ENCODE measurements around the gene SFMBT1. TPM values are rescaled to one million over a fixed set of nuclear protein-coding genes. Genes with fewer than 3 reads are reported as not detected.

The SFMBT1 gene
- polyA plus RNA-seq, 1 of the 3 experiments (the other 2 are of a cell fraction): 0.72 TPM

GRCh38 chr3:52896151-52896550 is 149.7 kb downstream of the SFMBT1 start:
- Histone ChIP-seq H3K27ac (ENCODE audit: low read depth in 2 of 2, low read length in 1 of 2) (no peak overlapping the region), H3K9me3 (no peaks in the 10 kb centered on the region), H2AFZ (ENCODE audit: low read depth) (no peak overlapping the region; the same call in 1 of the 2 replicates), H3K9ac (no peak overlapping the region), H3K4me3 (ENCODE audit: low read depth in 2 of 2, low read length in 1 of 2) (peak overlapping the region; percentile 83 to 95; a peak in 3 of 4 replicates), H3K79me2 (ENCODE audit: insufficient read depth) (peaks cover 24% of the 10 kb centered on the region; the same call in 1 of the 2 replicates), H4K20me1 (ENCODE audit: insufficient read depth) (no peaks in the 10 kb centered on the region), H3K36me3 (replicated peaks in 1 of 2; ENCODE audit: control insufficient read depth in 1 of 2, insufficient read depth in 2 of 2, low read length in 1 of 2) (peaks cover 0 to 3% of the 10 kb centered on the region in 2 experiments), H3F3A (replicated peaks; ENCODE audit: insufficient read depth) (no peaks in the 10 kb centered on the region), H3K9me2 (no peaks in the 10 kb centered on the region), H3K4me1 (ENCODE audit: control insufficient read depth in 1 of 2, insufficient read depth in 2 of 2, low read depth in 1 of 2, low read length in 1 of 2) (peaks cover 0 to 34% of the 10 kb centered on the region in 2 experiments; a peak in 2 of 4 replicates), H3K27me3 (ENCODE audit: insufficient read depth) (no peaks in the 10 kb centered on the region), H3K4me2 (peak overlapping the region; percentile 95)
- no peak for DNase-seq
- POLR2A ChIA-PET: no interaction called here
- WGBS (ENCODE audit: low lambda C conversion rate): 47% methylated on average over 3 of the region's 3 CpGs
- CTCF ChIA-PET: interaction anchor here (0.9 to 1.9 kb wide), 3 partner anchors 11 to 218 kb away, joined by 3 to 10 read pairs (median 4); no protein-coding TSS in a partner anchor
- TF ChIP-seq FOXM1 (IDR thresholded peaks at IDR 0.05; ENCODE audit: low read depth): no peak
- TF ChIP-seq GATA2 (CRISPR knock-in tag; IDR thresholded peaks at IDR 0.05): no peak
- no peak for TF ChIP-seq IRF3 (IDR thresholded peaks at IDR 0.05; ENCODE audit: low read depth, low read length)
- TF ChIP-seq ZBTB33 (IDR thresholded peaks at IDR 0.05; ENCODE audit: borderline replicate concordance, low read depth): no peak
- TF ChIP-seq PBX3 (IDR thresholded peaks at IDR 0.05): no peak
- TF ChIP-seq YY1 (IDR thresholded peaks at IDR 0.05; ENCODE audit: low read depth): no peak
- TF ChIP-seq USF1 (IDR thresholded peaks at IDR 0.05; ENCODE audit: borderline replicate concordance, low read depth): no peak
- TF ChIP-seq RFX5 (IDR thresholded peaks at IDR 0.05; ENCODE audit: low read length): no peak
- TF ChIP-seq SMC3 (IDR thresholded peaks at IDR 0.05; ENCODE audit: low read depth, low read length): no peak
- TF ChIP-seq GABPA (IDR thresholded peaks at IDR 0.05; ENCODE audit: low read depth): no peak
- TF ChIP-seq TCF12 (IDR thresholded peaks at IDR 0.05): no peak
- TF ChIP-seq MAX (IDR thresholded peaks at IDR 0.05; ENCODE audit: low read depth): no peak
- TF ChIP-seq RXRA (IDR thresholded peaks at IDR 0.05; ENCODE audit: borderline replicate concordance, low read depth): no peak
- no peak for TF ChIP-seq JUND (IDR thresholded peaks at IDR 0.05)
- TF ChIP-seq MXI1 (IDR thresholded peaks at IDR 0.05; ENCODE audit: low read depth, low read length): no peak
